ENCODE results near the gene MRPL11.

Gene MRPL11

DNA sequence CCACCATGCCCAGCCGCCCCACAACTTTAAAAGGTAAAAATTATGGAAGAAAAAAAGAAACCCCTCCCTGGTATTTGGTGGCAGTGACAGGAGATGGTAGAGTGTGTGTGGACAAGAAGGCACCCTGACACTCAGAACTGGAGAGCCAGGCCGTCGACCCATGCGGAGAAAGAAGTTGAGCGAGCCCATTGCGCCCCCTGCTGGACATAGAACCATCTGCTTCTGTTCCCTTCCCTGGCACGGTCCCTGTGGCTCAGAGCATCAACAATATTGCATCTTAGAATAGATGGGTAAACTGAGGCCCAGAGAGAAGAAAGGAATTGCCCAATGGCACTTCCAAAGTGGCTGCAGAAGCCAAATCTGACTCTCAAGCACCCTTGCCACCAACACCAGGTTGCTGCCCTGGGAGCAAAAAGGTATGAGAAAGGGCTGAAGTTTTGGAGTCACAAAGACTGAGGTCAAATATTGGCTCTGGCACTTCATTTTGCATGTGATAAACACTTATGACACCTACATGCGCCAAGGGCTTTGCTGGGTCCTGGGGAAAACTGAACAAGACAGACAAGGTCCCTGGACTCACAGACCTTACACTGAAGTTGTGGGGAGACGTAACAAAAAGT is 8.6 kb downstream of the MRPL11 start:
- peak; percentile 65 for DNase-seq

DNA sequence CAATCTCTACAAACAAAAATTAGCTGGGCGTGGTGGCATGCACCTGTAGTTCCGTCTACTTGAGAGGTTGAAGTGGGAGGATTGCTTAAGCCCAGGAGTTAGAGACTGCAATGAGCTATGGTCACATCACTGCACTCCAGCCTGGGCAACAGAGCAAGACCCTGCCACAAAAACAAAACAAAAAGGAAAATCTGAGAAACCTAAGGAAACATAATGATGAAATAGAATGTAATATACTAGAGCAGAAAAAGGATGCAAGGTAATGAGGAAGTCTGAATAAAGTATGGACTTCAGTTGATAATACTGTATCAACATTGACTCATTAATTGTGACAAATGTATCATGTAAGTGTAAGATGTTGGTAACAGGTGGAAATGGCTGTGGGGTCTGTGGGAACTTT is 9.7 kb downstream of the MRPL11 start:
- DNase-seq: no peak

DNA sequence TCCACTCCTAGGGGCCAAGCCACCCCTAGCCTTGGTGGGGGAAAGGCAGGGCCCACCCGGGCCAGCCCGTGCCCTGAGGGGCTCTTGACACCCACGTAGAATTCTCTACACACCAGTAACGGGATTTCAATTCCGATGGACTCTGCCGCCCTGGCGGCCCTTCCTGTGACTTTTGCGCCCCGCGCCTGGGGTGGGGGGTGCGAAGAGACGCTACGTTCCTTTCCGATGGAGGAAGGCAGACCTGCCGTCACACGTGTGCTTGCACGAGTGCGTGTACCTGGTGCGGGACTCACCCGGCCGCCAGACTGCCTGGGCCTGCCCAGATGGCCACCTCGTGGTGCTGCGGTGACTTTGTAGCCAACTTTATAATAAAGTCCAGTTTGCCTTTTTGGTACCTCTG is 12.3 kb downstream of the MRPL11 start:
- DNase-seq: no peak

DNA sequence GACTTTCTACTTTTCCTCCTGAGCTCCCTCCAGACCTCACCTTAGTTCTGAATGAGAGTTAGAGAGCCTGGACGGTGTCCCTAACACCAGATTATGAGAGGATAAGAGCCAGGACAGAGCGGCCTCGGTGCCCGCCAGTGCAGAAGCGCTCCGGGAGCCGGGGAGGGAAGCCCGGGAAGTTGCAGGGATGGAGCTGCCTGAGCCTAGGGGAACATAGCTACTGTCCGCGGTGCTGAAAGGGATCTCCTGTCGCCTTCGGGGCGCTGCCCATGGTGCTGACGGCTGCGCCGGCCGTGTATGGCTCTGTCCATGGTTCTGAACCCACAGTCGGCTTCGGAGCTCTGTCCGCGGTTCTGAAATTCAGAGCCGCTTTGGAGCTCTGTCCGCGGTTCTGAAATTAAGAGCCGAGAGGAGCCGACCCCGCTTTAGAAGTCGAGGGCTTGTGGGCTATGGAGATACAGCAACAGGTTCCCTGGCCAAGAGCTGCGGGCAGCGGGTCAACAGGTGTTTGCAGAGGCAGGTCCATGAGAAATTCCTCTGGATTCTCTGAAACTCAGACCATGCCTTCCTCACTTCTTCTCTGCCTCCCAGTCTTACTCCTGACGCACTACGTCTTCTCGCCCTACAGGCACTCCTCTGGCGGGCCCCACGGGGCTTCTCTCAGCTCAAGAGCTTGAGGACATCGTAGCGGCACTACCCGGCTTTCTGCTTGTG is 17.0 kb downstream of the MRPL11 start:
- DNase-seq: peak; percentile 87

DNA sequence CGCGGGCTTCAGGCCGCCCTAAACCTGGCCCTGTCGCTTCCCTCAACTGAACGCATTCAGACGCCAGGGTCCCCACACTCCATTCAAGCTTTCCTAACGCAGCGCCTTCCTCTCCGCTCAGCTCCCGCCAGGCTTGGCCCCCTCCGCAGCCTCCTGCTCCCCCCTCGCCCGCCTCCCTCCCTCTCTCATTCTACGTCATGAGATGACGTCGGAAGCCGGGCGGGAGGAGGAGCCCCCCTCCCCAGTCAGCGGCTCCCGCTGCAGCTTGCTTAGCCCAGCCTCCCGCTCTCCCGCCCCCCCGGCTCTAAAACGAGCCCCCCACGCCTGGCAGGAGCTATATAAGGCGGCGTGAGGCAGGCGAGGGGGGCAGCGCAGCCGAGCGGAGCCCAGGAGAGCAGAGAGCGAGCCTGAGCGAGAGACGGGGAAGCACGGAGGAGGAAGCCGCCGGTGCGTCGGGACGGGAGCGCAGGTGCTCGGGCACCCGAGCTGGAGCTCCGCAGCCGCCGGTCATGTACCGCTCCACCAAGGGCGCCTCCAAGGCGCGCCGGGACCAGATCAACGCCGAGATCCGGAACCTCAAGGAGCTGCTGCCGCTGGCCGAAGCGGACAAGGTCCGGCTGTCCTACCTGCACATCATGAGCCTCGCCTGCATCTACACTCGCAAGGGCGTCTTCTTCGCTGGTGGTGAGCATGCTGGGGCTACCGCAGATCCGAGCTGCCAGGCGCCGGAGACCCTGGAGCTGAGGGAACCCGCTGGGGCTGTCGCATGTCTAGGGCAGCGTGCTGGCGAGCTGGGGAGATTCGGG is 17.8 kb downstream of the MRPL11 start, which contains the start of gene NPAS4:
Gene NPAS4 (plus strand): TSS at position 365 of the 806 bp plus-strand sequence. CDS start 145 bp downstream, at position 510.
- DNase-seq: no peak

DNA sequence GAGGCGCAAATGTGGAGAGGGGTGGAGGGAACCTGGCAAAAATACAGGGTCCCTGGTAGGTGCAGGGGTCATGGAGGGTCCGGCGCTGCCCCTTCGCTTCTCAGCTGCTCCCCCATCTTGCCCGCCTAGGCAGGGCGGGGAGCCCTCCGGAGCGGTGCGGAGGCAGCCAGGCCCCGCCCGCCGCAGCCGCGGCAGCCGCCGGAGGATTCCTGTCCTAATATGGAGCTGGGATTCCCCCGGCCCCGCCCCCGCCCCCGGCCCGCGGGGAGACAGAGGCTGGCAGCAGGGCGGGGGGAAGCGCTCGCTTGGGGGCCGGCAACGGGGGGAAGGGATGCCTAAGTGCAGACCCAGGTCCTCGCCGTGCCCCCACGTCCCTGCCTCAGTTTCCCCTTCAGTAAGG is 18.8 kb downstream of the MRPL11 start:
- DNase-seq: no peak

DNA sequence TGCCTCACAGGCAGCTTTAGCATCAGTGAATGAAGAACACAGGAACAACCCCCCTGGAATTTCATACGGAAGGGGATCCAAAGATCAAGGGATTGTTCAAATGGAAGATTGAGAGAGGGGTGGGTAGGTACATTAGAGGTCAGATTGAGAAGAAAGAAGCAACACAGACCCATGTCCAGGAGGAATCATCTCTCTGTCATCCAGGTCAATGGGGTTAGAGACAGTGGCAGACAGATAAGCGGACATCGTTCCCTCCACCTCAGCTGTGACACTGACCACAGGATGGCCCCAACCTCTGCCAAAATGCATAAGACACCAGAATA is 19.7 kb downstream of the MRPL11 start:
- no peak for DNase-seq

DNA sequence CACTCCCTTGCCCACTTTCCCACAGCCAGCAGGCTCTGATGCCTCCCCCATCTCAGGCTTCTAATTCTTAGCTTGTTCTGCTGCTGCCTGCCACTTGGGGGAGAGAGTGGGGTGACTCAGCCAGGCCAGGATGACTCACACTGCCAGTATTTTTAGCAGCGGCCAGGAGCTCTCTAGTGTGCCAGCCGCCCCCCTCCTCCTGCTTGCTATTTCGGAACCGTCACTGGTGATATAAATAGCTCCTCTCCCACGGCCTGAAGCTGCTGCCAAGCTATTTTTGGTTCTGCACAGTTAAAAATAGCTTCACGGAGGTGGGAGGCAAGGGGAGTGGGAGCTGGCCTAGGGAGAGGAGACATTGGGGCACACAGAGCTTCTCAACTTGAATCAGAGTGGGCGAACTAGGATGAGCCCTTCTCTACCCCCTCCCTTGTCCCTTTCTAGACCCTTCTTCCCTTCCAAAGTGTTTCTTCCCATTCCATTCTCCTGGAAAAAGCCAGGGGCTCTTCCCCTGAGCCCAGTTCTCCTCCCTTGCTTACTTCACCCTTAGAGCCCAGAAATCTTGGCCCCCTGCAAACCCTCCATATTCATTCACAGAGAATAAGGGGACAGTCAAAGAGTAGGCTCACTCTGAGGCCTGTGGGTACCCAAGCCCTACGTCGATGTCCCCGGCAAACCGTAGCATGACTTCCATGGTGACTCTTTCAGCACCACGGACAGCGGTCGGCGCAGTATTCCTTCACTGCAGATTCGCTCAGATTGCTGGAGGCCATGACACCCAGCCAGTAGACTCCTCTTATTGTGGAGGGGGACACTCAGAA is 20.3 kb downstream of the MRPL11 start:
- peak; percentile 97 for DNase-seq

DNA sequence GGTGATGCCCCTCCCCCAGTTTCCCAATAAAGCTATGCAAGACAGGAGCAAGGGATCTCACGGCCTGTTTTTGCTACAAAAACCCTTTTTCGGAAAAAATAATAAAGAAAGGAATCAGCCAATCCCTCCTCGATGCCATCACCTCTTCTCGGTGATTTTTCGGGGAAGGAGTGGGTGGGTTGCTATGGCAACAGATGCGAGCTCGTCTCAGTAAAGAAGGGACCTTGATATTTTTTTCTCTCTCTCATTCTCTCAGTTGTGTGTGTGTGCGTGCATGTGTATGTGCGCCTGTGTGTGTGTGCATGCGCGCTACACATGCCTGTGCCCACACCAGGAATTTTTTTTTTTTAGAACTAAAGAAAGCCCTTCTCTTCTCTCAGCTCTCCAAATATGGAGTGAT is 21.6 kb downstream of the MRPL11 start:
- DNase-seq: no peak

DNA sequence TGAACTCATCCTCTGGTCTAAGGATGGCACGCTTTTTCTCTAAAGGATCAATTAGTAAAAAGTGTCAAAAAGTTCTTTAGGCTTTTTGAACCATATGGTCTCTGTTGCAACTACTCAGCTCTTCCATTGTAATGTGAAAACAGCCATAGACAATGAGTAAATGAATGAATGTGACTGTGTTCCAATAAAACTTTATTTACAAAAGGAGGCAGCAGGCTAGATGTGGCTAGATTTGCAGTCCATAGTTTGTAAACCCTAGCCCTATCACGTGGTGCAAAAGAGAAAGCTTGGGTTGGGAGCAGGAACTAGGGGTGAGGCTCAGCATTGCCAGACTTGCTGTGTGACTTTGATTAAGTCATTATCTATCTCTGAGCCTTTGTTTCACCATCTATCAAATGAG is 23.2 kb downstream of the MRPL11 start:
- no peak for DNase-seq

DNA sequence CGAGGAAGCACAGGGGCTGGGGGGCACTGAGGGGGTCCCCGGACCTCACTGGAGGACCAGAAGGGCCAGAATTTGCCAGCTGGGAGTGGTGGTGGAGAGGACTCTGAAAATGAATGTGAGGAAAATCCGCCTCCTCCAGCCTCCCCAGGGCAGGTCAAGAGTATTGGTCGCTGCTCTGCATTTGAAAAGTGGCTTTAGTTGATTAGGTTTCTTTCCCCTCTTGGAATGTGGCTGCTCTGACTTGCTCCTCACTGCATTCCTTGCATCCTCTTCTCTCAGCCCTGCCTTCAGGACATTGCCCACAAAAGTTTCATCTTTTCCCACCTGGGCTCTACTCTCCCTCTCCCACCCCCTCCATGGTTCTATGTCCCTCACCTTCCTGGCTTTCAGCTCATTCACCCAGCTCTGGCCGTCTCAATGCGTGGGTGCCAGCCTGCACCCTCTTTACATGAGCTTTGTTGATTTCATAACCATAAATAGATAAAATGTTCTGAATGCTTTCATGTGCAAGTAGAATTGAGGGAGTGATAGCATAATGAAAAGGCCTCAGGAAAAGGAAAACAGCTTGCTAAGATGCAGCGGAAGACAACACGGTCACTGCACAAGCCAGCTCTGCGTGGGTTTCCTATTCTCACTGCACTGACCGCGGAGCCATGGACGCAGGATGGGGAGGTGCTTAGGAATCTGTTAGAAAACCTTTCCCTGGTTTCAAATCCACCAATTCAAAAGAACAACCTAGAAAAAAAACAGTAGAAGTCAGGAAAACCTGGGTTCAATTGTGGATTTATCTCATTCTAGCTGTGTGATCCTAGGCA is 24.3 kb downstream of the MRPL11 start:
- DNase-seq: no peak

DNA sequence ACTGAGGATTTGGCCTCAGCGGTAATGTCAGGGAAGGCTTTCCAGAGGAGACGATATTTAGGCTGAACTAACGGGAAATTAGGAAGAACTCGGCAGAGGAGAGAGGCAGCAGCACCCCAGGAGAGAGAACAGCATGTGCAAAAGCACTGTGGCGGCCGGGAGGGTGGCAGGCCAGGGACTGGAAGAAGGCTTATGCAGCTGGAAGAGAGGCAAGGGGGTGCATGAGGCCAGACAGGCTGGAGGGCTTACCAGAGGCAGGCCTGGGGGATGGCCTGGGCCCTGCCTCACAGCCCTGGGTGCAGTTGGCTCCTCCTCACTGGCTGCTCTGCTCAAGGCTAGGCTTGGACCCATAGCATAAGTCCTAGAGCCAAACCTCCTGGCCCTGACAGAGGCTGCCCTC is 25.5 kb downstream of the MRPL11 start:
- no peak for DNase-seq

DNA sequence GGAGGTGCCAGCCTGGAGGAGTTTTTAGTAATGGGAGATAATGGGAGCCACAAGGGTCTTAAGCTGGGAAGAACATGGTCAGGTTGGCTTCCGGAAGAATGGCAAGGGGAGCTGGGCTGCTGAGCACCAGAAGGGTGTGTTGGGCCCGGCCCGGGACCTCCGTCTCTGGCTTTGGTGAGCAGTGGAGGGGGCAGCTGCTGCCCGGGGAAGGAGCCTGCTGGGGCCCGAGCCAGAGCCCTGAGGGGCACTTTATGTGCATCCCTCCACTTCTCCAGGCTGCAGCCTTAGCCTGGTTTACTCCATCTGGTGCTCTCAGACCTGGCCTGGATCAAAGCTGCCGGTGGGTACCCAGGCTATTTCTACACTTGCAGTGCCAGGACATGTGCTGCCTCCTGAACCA is 26.5 kb downstream of the MRPL11 start:
- no peak for DNase-seq

DNA sequence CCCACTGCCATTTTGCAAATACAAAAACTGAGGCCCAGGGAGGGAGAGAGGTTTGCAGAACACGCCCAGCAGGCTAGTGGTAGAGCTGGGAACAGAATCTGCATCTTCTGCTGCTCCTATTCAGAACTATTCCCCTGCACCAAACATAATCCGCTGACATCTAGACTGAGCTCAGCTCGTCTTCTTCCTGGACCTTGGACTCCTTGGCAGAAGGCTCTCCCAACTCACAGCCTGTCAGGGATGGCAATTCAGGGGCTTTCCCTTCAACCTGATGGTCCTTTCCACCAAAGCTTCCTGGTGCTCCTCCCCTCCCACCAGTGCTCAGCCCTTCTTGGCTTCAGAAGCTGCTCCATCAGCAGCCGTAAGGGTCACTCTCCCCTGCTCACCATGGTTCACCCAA is 27.3 kb downstream of the MRPL11 start:
- no peak for DNase-seq

DNA sequence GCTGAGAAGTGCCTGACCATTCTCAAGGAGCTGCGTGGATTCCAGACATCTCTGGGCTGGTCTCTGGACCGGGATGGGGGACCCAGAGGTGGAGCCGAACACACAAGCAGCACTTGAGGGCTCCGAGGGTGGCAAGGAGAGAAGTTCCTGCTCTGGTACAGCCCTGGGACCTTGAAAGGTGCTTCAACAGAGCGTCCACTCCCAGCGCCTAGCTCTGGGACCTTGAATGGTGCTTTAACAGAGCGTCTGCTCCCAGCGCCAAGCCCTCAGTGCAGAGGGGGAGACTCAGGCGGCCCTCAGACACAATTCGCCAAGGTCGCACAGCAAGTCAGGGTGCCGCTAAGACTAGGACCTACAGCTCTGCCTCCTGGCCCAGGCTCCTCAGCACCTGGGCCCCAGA is 28.5 kb downstream of the MRPL11 start:
- DNase-seq: no peak

DNA sequence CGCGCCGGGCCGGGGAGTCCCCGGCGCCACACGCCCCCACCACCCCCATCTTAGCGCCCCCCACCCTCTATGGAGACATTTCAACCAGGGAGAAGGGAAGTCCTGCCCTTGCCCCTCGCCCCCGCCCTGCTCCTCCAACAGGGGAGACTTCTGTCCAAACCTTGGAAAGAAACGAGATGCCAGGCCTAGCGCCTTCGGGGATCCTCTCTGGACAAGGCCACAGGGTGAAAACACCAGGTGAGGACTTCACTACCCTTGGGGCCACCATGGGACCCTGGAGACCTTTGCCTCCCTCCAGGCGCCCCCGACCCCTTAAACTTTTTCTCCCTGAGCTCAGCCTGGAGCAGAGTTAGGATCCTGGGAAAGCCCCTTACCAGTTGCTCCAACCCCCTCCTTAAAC is 29.4 kb downstream of the MRPL11 start:
- DNase-seq: no peak

DNA sequence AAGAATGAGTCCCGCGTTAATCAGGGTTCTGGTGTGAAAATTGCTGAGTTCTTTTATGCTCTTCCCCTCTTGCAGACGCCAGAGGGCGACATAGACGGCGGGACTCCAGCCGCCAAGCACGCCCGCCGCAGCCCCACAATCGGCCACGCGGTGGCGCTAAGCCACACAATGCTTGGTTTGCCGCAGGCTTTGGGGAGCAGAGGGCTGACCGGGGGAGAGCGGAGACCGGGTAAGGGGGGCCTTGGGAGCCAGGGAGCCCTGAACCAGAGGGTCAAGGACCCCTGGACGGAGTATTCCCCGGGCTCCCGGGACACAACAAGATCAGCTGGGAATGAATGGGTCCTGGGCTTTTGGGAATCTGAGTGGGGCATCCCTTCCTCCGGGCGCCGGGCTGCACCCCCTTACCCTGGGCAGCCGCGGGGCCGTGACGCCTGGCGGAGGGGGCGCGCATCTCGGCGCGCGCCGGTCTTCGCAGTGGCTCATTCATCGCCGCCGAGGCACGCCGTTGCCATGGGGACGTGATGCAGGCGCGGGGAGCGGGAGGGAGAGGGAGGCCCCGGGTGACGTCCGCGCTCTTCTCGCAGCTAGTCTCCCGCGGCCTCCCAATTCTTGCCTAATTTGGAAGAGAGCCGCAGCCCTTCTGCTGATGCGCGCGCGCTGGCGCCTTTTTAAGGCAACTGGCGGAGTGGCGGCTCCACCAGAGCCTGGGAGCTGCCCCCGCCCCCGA is 30.0 kb downstream of the MRPL11 start:
- peak; percentile 97 for DNase-seq

DNA sequence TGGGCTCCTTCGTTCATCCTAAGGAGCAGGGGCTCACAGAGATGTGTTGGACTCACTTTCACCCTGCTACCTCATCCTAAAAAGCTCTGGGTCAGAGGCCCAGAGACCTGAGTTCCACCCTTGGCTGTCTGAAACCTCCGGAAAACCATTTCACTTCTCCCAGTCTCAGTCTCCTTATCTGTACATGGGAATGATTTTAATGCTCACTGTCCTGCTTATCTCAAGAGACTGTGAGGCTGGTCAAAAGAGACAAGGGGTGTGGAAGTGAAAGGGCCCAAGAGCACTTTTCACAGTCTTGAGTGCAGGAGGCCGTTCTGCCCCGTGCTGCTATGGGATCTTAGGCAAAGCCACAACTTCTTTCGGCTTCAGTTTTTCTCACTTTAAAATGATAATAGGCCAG is 31.0 kb downstream of the MRPL11 start:
- DNase-seq: no peak

DNA sequence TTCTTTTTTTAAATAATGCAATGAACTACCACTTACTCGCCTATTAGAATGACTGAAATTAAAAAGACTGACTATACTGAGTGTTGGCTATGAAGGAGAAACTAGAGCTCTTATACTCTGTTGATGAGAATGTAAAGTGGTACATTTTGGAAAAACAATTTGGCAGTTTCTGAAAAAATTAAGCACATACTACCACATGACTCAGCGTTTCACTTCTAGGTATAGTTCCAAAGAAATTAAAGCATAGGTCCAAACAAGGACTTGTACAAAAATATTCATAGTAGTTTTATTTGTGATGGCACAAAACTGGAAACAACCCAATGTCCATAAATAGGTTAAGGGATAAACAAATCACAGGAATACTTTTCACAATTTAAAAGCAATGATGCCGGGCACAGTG is 44.7 kb downstream of the MRPL11 start:
- no peak for DNase-seq

DNA sequence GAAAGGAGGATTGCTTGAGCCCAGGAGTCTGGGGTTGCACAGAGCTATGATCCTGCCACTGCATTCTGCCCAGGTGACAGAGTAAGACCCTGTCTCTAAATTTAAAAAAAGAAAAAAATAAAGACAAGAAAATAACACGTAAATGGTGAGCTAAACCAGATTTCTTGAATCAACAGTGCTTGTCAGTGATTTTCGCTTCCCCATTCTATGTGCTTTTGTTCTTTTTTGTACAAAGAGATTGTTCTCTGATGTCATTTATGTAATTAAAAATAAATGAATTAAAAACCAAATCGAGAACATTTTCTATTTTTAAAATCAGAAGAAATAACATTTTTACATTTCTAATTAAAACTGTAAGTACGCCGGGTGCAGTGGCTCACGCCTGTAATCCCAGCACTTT is 47.3 kb downstream of the MRPL11 start:
- no peak for DNase-seq

DNA sequence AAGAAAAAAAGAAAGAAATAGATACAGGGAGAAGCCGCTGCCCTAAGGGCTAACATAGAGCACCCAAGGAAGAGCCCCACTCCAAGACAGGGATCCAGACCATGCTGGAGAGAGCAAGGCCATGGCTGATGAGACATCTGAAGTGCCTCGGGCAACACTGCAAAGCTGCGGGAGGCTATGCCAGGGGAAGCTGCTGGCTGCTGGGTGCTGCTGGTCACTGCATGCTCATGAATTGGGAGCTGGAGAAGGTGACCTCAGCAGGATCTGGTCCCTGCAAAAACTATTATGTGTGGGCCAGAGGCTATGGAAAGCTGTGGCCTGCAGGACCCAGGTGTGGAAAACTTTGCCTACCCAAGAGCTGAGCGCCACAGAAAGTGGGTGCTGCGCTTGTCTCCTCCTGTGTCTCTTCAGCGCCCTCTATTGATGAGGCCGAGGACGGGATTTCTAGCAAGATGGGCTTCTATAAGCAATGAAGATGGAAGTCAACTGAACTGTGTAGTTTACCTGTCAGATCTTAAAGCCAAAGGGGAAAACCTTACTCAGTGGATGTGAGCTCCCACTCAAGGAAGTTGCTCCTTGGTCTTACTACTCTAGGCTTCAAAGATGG is 49.8 kb downstream of the MRPL11 start:
- DNase-seq: peak; percentile 66
